ENCODE data around the gene WDR55. TPM values are rescaled to one million over a fixed set of nuclear protein-coding genes. Genes with fewer than 3 reads are reported as not detected.

Gene WDR55
- total and polyA plus RNA-seq, 2 of the 13 experiments (the other 11 are each of a cell fraction or from before 2014, with no cell fraction given): 17.7 to 18.2 TPM

GRCh38 chr5:140639148-140639981, 25.3 kb upstream of the WDR55 start, which contains the start of gene TMCO6 (continued):
- TF ChIP-seq ZBTB3 (CRISPR knock-in tag; IDR thresholded peaks at IDR 0.05; ENCODE audit: borderline replicate concordance, low read depth) (peak; percentile 22; the same call in 1 of the 2 replicates), GATAD2A (CRISPR knock-in tag; IDR thresholded peaks at IDR 0.05) (peak; percentile 87), MEF2D (CRISPR knock-in tag; IDR thresholded peaks at IDR 0.05) (0 out of 2 replicates have a peak, but pooled peaks have one; percentile 61), ZNF792 (CRISPR knock-in tag; IDR thresholded peaks at IDR 0.05) (peak; percentile 51; the same call in 1 of the 2 replicates), STAT5B (CRISPR knock-in tag; IDR thresholded peaks at IDR 0.05) (0 out of 2 replicates have a peak, but pooled peaks have one; percentile 66), ZNF564 (CRISPR knock-in tag; IDR thresholded peaks at IDR 0.05) (peak; percentile 89), ZNF512B (CRISPR knock-in tag; IDR thresholded peaks at IDR 0.05; ENCODE audit: borderline replicate concordance) (peak; percentile 58; the same call in 1 of the 2 replicates), CSRNP2 (CRISPR knock-in tag; conservative IDR thresholded peaks at IDR 0.05; ENCODE audit: low read depth) (no peak), THRA (CRISPR knock-in tag; IDR thresholded peaks at IDR 0.05; ENCODE audit: borderline replicate concordance) (peak; percentile 100), ZNF282 (IDR thresholded peaks at IDR 0.05; ENCODE audit: partially characterized antibody) (no peak), GLI4 (CRISPR knock-in tag; IDR thresholded peaks at IDR 0.05; ENCODE audit: borderline replicate concordance) (no peak)
- TF ChIP-seq, protein P1, sequence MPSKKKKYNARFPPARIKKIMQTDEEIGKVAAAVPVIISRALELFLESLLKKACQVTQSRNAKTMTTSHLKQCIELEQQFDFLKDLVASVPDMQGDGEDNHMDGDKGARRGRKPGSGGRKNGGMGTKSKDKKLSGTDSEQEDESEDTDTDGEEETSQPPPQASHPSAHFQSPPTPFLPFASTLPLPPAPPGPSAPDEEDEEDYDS (CRISPR knock-in tag; IDR thresholded peaks at IDR 0.05): peak; percentile 82
- TF ChIP-seq, protein P2, sequence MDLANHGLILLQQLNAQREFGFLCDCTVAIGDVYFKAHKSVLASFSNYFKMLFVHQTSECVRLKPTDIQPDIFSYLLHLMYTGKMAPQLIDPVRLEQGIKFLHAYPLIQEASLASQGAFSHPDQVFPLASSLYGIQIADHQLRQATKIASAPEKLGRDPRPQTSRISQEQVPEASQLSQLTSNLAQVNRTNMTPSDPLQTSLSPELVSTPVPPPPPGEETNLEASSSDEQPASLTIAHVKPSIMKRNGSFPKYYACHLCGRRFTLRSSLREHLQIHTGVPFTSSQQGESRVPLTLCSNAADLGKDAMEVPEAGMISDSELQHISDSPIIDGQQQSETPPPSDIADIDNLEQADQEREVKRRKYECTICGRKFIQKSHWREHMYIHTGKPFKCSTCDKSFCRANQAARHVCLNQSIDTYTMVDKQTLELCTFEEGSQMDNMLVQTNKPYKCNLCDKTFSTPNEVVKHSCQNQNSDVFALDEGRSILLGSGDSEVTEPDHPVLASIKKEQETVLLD (CRISPR knock-in tag; IDR thresholded peaks at IDR 0.05; ENCODE audit: low read depth): no peak
- TF ChIP-seq, protein P3, sequence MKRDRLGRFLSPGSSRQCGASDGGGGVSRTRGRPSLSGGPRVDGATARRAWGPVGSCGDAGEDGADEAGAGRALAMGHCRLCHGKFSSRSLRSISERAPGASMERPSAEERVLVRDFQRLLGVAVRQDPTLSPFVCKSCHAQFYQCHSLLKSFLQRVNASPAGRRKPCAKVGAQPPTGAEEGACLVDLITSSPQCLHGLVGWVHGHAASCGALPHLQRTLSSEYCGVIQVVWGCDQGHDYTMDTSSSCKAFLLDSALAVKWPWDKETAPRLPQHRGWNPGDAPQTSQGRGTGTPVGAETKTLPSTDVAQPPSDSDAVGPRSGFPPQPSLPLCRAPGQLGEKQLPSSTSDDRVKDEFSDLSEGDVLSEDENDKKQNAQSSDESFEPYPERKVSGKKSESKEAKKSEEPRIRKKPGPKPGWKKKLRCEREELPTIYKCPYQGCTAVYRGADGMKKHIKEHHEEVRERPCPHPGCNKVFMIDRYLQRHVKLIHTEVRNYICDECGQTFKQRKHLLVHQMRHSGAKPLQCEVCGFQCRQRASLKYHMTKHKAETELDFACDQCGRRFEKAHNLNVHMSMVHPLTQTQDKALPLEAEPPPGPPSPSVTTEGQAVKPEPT (CRISPR knock-in tag; IDR thresholded peaks at IDR 0.05; ENCODE audit: low read depth): peak; percentile 37; the same call in 1 of the 2 replicates
- TF ChIP-seq, protein P4, sequence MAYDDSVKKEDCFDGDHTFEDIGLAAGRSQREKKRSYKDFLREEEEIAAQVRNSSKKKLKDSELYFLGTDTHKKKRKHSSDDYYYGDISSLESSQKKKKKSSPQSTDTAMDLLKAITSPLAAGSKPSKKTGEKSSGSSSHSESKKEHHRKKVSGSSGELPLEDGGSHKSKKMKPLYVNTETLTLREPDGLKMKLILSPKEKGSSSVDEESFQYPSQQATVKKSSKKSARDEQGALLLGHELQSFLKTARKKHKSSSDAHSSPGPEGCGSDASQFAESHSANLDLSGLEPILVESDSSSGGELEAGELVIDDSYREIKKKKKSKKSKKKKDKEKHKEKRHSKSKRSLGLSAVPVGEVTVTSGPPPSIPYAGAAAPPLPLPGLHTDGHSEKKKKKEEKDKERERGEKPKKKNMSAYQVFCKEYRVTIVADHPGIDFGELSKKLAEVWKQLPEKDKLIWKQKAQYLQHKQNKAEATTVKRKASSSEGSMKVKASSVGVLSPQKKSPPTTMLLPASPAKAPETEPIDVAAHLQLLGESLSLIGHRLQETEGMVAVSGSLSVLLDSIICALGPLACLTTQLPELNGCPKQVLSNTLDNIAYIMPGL (CRISPR knock-in tag; IDR thresholded peaks at IDR 0.05; ENCODE audit: borderline replicate concordance in 1 of 2, low read depth in 1 of 2): peak; percentile 79 to 85; a peak in 3 of 4 replicates

Measured in HepG2 (cell line).